GM19043 (cell line): ENCODE data around the gene CD37.
A peak's percentile ranks its signal among the peaks of the same experiment; 100 is the strongest.
"Not testable (repeated sequence)": the region's sequence is repeated elsewhere in the genome, so short reads cannot be mapped to it uniquely, and the experiment has no call there.

Experiments used
- ATAC-seq: cut with Tn5 transposase; IDR thresholded peaks from one replicate; pipeline ENCODE4 v1.9.1; 2021; ENCODE audit warnings: low read depth; ENCODE audit not compliant: unreplicated experiment

Gene CD37

DNA sequence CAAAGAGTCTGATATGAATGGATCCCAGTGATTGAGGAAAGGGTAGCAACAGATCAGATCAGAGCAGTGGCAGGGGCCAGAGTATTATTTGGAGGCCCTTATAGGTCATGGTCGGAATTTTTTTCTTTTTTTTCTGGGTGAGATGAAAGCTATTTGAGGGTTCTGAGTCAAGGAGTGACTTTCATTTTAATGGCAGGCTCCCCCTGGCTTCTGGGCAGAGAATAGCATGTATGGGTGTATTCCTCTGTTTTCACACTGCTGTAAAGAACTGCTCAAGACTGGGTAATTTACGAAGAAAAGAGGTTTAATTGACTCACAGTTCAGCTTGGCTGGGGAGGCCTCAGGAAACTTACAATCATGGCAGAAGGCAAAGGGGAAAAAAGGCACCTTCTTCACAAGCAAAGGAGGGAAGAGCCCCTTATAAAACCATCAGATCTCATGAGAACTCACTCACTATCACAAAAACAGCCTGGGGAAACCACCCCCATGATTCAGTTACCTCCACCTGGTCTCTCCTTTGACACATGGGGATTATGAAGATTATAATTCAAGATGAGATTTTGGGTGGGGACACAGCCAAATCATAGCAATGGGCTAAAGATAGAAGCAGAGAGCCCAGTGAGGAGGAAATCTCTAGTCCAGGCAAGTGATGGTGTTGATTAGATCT is 7.2 kb upstream of the CD37 start:
- ATAC-seq = no peak

DNA sequence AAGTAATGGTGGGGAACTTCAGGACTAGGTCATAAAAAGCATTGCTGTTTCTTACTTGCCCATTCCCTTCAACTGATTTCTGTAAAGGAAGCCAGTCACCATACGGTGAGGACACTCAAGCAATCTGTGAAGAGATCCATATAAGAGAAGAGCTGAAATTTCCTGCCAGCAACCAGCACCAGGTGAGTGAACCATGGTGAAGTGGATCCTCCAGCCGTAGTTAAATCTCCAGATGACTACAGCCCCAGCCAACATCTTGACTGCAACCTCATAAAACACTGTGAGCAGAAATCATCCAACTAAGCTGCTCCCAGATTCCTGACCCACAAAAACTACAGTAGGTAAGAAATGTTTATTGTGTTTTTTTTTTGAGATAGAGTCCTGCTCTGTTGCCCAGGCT is 6.5 kb upstream of the CD37 start:
- ATAC-seq = no peak

DNA sequence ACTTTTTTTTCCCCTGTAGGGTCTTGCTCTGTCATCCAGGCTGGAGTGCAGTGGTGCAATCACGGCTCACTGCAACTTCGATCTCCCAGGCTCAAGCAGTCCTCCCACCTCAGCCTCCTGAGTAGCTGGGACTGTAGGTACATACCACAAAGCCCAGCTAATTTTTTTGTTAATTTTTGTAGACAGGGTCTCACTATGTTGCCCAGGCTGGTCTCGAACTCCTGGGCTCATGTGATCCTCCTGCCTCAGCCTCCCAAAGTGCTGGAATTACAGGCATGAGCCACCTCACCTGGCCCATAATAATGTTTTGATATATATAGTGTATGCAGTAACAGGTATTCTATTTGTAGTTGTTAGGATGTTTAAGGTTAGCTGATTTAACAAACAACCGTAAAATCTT is 4.0 kb upstream of the CD37 start:
- not testable (repeated sequence) for ATAC-seq

DNA sequence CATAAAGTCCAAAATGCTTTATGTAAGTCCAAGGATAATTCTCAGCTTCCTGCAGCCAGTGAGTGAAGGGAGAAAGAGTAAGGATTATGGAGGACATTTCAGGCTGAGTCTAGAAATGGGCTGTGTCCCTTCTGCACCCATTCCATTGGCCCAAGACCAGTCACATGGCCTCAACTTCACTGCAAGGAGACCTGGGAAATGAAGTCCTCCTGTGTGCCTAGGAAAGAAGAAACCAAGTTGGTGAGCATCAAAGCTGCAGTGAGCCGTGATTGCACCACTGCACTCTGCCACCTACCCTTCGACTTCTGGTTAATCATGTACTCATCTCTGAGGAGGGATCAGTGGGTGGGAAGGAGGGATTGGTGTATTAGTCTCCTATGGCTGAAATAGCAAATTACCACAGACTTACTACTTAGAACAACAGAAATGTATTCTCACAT is 3.6 kb upstream of the CD37 start:
- peak; percentile 35 for ATAC-seq

DNA sequence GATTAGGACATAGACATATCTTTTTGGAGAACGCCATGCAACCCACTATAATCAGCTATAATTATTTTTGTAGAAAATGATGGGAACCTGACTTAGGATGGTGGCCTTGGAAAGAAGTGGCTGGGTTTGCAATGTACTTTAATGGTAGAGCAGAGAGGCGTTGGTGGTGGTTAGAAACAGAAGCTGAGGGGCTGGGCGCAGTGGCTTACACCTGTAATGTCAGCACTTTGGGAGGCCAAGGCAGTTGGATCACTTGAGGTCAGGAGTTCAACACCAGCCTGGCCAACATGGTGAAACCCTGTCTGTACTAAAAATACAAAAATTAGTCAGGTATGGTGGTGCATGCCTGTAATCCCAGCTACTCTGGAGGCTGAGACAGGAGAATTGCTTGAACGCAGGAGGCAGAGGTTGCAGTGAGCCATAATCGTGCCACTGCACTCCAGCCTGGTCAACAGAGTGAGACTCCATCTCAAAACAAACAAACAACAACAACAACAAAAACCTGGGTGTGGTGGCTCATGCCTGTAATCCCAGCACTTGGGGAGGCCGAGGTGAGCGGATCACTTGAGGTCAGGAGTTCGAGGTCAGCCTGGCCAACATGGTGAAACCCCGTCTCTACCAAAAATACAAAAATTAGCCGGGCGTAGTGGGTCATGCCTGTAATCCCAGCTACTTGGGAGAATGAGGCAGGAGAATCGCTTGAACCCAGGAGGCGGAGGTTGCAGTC is 2.4 kb upstream of the CD37 start:
- not testable (repeated sequence) for ATAC-seq

DNA sequence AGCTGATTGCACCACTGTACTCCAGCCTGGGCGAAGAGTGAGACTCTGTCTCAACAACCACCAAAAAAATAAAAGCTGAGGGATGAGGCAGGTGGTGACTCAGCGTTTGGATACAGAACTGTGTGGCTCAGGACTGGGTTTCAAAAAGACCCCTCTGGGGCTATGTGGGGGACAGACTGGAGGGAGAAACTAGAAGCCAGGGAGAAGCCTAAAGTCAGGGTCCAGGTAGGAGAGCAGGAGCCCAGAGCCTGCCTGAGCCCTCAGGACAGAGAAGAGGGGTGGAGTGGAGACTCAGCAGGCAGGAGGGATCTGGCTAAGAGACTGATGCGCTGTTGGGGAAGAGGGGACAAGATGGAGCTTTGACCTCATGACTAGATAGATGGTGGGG is 1.8 kb upstream of the CD37 start:
- ATAC-seq = no peak

DNA sequence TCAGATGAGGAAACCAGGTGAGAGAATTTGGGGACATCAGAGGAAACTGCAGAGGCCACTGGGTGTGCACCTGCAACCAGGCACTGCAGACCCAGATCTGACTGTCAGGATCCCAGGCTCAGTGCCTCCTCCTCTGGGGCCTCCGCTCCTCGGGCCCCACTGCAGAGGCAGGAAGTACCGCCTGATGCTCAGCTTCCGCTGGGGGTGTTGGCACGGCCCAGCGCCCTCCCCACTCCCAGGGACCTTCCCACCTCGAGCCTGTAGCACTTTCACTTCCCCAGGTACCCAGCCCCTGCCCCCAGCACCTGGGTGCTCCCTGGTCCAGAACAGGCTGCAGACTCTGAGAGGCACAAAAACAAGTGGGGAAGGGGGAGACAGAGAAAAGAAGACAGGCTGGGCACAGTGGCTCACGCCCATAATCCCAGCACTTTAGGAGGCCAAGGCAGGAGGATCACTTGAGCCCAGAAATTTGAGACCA is 1.4 kb upstream of the CD37 start:
- ATAC-seq = peak; percentile 56

DNA sequence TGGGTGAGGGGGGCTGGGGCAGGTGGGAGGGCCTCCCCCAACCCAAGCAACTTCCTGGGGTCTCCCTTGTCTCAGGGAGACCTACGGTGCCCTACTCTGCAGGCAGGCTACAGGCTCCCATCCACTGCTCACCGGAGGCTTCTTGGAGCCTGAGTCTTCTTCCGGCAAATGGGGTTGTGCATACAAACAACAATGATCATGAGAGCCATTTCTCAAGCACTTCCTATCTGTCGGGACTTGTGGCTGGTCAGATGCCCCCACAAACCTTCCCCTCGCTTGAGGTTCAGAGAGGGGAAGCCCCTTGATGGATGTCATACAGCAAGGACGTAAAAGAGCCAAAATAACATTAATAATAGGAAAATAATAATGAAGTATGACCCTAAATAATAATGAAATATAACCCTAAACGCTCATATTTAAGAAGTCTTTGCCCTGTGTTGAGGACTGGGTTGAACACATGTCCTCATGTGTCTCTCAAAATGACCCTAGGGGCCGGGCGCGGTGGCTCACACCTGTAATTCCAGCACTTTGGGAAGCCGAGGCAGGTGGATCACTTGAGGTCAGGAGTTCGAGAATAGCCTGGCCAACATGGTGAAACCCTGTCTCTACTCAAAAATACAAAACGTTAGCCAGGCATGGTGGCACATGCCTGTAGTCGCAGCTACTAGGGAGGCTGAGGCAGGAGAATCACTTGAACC is 727 bp downstream of the CD37 start:
- ATAC-seq = no peak

DNA sequence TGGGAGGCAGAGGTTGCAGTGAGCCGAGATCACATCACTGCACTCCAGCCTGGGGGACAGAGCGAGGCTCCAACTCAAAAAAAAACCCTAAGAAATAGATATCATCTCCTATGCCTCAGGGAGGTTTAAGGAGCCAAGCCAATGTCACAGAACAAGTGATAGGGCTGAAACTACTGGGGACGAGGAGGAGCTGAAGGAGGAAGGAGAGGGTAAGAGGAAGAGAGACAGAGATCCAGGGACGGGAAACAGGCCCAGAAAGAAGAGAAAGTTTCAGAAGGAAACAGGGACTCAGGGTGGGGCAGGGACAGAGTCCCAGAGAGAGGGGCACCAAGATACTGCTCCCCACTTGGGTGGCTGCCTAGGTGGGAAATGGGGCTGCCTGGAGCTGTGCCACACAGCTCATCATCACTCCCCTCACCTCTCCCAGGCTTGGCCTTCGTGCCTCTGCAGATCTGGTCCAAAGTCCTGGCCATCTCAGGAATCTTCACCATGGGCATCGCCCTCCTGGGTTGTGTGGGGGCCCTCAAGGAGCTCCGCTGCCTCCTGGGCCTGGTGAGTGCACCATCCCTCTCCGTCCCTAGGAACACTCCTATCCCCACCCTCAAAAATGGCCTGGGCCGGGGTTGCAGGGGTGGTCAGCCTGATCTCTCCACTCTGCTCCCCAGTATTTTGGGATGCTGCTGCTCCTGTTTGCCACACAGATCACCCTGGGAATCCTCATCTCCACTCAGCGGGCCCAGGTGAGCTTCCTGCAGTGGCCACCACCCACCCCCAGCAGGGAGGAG is 1.5 kb downstream of the CD37 start:
- ATAC-seq = no peak

DNA sequence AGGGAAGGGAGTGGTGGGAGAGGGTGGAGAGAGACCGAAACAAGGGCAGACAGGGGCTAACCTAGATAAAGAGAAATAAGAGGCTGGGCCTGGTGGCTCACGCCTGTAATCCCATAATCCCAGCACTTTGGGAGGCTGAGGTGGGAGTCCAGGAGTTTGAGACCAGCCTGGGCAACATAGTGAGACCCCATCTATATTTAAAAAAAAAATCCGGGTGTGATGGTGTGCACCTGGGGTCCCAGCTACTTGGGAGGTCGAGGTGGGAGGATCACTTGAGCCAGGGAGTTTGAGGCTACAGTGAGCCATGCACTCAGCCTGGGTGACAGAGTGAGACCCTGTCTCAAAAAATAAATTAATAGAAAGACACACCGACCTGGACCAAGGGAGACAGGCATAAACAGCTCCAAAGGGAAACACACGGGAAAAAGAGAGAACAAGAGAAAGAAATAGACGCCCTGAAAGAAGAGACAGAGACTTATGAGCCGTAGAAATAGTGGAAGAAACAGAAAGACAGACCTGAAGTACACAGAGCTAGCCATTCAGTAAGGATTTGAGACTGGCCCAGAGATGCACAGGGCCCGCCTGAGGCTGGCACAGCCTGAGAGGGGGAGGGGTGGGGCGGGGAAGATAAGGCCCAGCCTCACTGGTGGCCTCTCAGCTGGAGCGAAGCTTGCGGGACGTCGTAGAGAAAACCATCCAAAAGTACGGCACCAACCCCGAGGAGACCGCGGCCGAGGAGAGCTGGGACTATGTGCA is 2.2 kb downstream of the CD37 start:
- no peak for ATAC-seq

DNA sequence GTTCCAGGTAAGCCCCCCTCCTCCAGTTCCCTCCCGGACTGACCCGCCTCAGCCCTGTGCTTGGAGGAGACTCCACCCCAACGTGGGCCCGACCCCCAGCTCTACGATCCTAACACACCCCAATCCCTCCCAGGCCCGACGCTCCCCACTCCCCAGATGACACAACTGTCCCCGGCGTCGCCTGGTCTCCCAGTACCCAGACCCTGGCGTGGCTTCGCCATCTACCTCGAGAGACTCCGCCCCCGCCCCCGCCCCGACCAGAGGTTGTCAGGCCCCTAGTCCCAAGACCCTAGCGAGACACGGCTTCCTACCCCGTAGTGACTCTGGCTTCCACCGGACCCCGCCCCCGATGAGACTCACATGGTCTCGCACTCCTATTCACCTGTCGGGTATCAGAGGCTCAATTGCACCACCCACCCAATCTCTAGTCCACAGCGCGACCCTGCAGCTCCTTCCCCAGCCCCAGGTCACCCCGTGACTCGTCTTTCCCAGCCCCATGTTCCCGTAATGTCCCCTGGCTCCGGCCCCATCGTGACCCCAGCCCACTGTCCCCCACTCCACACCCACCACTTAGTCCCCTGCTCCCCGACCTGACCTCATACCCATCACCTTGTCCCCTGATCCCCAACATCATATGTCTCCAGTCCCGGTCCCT is 2.9 kb downstream of the CD37 start:
- no peak for ATAC-seq

DNA sequence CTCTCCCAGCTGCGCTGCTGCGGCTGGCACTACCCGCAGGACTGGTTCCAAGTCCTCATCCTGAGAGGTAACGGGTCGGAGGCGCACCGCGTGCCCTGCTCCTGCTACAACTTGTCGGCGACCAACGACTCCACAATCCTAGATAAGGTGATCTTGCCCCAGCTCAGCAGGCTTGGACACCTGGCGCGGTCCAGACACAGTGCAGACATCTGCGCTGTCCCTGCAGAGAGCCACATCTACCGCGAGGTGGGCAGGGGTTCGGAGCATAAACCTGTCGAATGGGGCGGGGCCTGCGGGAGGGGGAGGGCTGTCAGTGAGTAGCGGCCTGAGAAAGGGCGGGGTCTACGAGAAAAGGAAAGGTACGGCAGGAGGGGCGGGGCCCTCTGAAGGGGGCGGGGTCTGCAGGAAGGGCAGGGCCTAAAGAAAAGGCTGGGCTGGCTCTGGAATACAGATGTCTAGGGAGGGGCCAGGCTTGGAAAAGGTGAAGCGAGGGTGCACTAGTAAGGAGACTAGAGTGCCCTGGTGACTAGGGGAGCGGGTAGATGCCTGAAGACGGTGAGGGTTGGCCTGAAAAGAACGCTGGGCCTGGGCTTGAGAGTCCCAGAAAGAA is 3.6 kb downstream of the CD37 start:
- ATAC-seq = no peak

DNA sequence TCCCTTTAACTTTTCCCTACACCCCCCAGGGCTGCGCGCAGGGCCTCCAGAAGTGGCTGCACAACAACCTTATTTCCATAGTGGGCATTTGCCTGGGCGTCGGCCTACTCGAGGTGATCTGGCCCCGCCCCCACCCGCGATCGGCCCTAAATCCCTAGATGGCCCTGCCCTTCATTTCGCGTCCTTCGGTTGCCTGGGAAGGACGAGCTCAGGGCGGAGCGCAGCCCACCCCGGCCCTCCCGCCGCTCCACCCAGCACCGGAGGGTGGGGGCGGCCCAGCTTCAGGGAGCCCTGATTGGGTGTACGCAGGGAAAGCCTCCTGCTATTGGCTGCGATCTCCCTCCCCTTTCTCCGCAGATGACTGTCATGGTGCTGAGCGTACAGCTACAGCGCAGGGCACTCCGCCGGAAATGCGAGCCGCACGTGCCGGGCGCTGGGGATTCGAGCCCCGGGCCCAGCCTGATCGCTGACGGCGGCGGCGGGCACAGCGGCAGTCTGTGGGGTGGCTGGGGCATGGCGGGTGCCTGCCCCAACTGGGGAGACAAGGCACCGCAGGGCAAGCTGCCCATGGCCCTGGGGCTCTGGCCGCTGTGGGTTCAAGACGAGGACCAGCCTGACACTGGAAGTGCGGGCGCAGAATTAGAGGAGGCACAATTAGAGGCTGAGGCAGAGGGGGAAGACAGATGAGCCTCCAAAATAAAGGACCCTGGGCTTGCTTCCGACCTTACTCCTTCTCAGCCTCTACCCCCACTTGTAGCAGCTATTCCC is 4.3 kb downstream of the CD37 start:
- ATAC-seq = no peak

DNA sequence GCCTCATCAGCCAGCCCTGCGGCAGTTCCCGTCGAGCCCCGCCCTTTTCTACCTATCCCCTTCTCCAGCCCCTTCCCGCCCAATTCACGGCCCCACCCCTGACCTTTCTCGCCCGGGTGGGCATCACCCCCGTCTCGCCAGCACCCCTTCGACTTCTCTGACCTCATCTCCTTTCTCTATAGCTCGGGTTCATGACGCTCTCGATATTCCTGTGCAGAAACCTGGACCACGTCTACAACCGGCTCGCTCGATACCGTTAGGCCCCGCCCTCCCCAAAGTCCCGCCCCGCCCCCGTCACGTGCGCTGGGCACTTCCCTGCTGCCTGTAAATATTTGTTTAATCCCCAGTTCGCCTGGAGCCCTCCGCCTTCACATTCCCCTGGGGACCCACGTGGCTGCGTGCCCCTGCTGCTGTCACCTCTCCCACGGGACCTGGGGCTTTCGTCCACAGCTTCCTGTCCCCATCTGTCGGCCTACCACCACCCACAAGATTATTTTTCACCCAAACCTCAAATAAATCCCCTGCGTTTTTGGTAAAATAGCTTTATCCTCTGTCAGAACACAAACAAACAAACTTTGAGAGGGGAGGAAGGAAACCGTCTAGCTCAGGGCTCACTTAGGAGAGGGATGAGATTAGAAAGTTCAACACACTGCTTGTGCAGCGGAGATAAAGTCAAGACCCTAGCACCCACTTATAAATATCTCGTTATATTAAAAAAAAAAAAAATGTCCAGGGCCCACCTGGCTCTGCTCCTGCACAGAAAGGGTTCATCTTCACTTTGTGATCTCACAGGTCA is 5.1 kb downstream of the CD37 start:
- no peak for ATAC-seq

DNA sequence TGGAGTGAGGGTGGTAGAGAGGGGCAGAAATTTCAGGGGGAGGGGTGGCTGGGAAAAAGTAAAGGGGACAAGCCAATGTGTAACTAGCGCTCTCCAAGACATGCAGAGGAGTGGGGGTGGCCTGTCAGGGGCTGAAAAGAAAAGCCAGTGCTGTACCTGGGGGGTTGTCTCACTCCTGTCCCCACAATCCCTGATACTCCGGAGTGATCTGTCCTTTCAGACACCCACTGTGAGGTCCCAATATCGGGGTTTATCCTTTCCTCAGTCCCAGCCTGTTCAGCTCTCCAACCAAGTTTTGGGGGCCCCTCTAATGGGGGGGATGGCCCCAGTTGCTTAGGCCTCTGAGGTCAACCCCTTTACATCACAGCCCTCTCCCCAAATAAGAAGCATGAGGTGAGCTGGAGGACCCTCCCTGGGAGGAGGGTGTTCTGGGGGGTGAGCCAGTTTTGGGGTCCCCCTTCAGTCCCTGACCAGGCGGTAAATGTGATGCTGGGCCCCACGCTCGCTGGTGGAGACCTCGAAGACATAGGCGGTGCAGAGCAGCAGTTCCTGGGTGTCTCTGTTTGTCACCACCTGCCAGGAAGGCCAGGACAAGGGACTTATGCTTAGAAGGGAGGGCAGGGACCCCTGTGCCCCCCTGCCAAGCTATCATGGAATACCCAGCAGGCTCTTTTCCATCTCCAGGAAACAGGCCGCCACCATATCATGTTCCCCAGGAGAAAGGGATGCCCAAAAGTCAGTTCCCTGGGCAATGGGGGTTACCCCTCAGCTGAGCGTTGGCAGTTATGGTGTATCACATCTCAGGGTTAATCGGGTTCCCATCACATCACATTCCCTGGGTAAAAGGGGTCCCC is 5.9 kb downstream of the CD37 start:
- ATAC-seq = no peak

DNA sequence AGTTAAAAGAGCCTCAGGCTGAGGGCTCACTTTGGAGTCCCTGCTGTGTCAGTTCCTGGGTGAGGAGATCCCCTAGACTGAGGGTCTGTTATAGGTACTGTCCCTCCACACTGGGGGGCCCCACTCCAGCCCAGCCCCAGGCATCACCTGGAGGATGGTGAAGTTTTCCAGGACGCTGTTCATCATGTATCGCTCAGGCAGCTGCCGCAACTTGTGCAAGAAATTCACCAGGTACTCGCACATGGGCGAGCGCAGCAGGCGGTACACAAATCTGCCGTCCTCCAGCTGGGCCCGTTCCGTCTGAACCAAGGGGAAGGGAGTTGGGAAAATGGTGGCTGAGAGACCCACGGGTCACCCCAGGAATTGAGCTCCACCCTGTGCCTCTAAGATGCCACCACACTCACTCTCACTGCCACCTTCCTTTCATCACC is 7.1 kb downstream of the CD37 start:
- no peak for ATAC-seq

DNA sequence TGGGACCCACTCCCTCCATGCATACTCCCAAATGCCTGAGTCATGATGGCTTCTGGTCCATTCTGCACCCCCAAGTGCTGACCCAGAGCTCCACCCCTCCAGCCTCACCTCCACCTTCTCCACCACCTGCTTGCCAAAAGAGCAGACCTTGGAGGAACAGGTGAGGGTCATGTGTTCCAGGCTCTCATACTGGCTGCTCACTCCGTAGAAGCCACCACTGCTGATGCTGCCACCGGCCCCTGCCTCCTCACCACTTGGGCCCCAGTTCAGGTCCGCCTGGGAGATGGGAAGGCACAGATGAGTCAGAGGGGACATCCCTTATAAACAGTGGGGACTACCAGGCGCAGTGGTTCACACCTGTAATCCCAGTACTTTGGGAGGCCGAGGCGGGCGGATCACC is 7.9 kb downstream of the CD37 start:
- ATAC-seq = no peak
